ENCODE measurements around the gene USP2.

The USP2 gene

DNA sequence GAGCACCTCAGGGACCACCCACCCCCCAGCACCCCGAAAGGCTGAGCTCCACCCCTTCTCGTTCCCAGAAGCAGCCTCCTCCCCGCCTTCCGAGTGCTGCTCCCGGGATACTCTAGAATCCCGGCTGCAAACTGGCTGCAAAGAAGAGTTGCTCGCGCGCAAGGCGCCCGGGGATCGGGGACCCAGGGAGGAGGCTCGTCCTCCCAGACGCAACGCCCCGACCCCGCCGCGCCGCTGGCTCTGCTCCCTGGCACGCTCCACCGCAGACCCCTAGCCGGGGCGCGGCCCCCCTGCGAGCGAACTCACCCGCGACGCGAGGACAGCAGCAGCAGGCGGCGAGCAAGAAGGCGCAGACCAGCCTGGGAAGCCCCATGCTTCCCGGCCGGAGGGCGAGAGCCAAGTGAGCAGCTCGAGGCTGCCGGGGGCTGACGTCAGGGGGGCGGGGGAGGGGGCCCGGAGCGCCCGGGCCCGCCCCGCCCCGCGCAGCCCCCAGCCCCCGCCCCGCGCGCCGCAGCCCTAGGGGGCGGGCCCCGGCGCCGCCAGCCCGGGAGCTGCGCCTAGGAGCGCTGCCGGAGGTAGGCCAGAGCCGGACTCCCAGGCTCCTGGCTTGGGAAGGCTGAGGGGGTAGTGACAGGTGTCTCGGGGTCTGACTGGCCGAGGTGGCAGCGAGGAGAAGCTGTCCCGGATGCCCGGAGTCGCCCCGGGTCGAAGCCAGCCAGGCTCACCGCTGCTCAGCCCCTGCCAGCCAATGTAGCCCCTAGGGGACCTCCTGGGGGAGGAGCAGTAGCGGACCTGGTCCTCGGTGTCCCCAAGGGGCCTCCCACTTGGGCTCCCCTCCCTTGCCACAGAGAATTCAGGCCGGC, 64.5 kb downstream of the USP2 start, which contains the start of gene MCAM:
Gene MCAM (minus strand): TSS at position 402 of the 863 bp plus-strand sequence. CDS start 29 bp downstream, at position 373.
- DNase-seq, result peak; percentile 79 to 97
- Histone ChIP-seq H3K36me3 (peaks cover 31 to 40% (median 37%) of the 10 kb centered on the region in 3 donors), H3K27ac (peak within 1 kb of the TSS; percentile 99), H3K4me3 (peak within 1 kb of the TSS; percentile 97 to 99), H3K27me3 (no peaks in the 10 kb centered on the region), H3K4me1 (peaks cover 0 to 84% (median 67%) of the 10 kb centered on the region in 4 donors), H3K9me3 (no peaks in the 10 kb centered on the region)
- TF ChIP-seq, protein P1, sequence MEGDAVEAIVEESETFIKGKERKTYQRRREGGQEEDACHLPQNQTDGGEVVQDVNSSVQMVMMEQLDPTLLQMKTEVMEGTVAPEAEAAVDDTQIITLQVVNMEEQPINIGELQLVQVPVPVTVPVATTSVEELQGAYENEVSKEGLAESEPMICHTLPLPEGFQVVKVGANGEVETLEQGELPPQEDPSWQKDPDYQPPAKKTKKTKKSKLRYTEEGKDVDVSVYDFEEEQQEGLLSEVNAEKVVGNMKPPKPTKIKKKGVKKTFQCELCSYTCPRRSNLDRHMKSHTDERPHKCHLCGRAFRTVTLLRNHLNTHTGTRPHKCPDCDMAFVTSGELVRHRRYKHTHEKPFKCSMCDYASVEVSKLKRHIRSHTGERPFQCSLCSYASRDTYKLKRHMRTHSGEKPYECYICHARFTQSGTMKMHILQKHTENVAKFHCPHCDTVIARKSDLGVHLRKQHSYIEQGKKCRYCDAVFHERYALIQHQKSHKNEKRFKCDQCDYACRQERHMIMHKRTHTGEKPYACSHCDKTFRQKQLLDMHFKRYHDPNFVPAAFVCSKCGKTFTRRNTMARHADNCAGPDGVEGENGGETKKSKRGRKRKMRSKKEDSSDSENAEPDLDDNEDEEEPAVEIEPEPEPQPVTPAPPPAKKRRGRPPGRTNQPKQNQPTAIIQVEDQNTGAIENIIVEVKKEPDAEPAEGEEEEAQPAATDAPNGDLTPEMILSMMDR (IDR thresholded peaks at IDR 0.05), result no peak
- intact Hi-C loops (cut with DNase I; ENCODE audit: low total_unique reads), result no loop called here

DNA sequence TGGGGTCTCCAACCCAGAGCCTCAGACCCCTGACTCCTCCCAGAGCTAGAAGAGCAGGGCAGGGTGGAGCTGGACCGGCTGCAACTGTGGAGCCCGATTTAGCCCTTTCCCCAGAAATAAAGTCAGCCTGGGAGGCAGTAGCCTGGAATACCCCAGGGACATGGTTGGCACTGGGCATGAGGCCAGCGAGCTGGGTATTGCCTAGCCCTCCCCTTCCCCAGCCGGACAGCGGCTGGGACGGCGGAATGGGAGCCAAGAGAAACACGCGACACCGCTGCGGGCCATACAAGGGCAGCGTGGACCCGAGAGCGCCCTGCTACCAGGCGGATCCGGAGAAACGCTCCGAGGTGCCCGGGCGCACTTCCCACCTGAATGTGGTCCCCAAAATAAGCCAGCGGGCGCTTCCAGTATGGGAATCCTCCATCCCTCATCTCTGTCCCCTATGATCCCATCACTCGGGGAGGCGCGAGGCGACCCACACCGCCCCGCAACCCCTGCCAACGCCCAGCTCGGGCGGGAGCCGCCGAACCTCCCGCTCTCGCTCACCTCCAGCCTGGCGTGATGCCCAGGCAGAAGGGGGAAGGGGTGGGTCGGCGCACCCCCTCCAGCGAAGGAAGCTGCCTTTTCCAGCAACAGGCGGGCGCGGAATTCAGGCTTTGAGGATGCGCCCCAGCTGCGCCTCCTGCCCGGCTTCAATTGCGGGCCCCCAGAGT, 65.3 kb downstream of the USP2 start:
- DNase-seq, result peak; percentile 87 to 98
- Histone ChIP-seq H3K27ac (peak overlapping the region; percentile 99), H3K9me3 (no peaks in the 10 kb centered on the region), H3K27me3 (no peaks in the 10 kb centered on the region), H3K4me1 (peaks cover 0 to 84% (median 68%) of the 10 kb centered on the region in 4 donors), H3K36me3 (peaks cover 39 to 48% (median 45%) of the 10 kb centered on the region in 3 donors), H3K4me3 (peak overlapping the region; percentile 97 to 99)
- intact Hi-C loops (cut with DNase I; ENCODE audit: low total_unique reads), result no loop called here
- TF ChIP-seq, protein P1 (IDR thresholded peaks at IDR 0.05), result no peak

DNA sequence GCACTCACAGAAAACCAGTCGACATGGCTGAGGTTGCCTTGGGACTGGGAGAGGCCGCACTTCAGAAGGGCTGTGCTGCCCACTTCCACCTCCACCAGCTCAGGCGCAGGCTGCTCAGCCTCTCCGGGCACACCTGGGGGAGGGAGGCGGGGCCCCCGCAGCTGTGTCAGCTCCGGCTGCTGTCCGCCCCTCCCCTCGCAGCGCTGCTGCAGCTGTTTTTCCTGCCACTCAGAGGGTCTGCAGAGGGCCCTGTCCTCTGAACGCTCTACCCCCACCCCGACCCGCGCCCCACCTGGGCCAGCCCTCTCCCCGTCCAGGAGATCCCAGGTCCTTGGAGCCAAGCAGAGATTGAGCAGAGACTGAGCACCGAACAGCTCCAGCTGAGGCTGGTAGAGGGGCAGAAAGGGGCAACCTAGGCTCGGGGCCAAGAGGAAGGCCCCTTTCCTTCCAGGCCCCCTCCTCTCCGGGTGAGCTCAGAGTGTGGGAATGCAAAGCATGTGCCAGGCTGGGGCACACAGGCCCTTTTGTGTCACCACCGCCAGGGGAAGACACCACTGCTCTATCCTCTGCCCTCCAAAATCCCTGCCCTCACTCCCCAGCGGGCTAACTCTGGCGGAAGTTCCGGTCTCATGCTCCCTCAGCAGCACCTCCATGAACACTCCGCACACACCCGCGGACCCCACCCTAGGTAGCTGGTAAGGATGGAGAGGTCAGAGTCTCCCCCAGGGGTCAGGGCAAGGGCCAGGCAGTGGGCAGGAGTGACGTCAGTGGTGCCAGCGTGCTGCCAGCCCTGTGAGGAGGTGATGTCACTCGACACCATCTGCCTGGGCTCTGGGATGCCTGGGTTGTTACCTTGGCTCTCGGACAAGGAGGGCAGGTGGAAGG, 66.1 kb downstream of the USP2 start:
- H3K4me3 ChIP-seq, result peak overlapping the region; percentile 97 to 99
- peaks cover 0 to 84% (median 70%) of the 10 kb centered on the region in 4 donors for H3K4me1 ChIP-seq
- no peaks in the 10 kb centered on the region for H3K27me3 ChIP-seq
- peak in 1 of 2 donors; percentile 91 for DNase-seq
- intact Hi-C loops (cut with DNase I; ENCODE audit: low total_unique reads), result no loop called here
- TF ChIP-seq, protein P1 (IDR thresholded peaks at IDR 0.05), result peak; percentile 31 to 36
- peak overlapping the region; percentile 99 for H3K27ac ChIP-seq
- H3K36me3 ChIP-seq, result peaks cover 47 to 56% (median 53%) of the 10 kb centered on the region in 3 donors
- no peaks in the 10 kb centered on the region for H3K9me3 ChIP-seq

DNA sequence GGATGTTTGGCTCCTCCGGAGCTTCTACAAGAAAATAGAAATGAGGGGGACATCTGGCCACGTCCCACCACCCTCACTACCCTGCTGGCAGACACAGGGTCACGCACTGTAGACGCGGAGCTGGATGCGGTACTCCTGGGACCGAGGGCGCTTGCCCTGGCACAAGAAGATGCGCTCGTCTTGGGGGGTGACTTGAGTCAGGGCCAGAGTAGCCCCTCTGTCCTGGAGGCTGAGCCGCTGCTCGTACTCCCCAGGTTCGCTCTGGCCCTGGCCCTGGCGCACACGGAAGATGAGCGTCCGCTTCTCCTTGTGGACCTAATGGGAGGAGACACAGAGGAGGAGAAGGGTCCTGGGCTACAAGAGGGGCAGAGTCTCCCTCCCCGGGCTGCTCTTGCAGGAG, 66.8 kb downstream of the USP2 start:
- Histone ChIP-seq H3K4me3 (peak overlapping the region; percentile 97 to 99), H3K27ac (peak overlapping the region; percentile 99), H3K36me3 (peaks cover 53 to 62% (median 60%) of the 10 kb centered on the region in 3 donors), H3K27me3 (no peaks in the 10 kb centered on the region), H3K9me3 (no peaks in the 10 kb centered on the region), H3K4me1 (peaks cover 0 to 84% (median 68%) of the 10 kb centered on the region in 4 donors)
- TF ChIP-seq, protein P1 (IDR thresholded peaks at IDR 0.05), result no peak
- DNase-seq, result peak in 1 of 2 donors; percentile 68
- intact Hi-C loops (cut with DNase I; ENCODE audit: low total_unique reads), result no loop called here

DNA sequence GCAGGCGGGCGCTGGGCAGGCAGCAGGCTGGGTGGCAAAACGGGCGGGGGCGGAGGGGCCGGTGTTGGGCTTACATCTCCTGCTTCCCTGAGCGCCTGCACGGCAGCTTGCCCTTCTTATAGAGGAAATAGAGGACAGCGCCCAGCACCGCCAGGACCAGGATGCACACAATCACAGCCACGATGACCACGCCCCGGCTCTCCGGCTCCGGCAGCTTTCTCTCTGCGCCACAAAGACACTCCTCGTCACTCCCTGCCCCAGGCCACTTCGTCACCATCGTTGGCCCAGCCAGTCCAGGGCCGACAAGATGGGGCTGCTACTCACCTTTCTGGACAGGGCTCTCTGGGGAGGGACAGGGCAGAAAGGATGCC, 70.8 kb downstream of the USP2 start:
- TF ChIP-seq, protein P1 (IDR thresholded peaks at IDR 0.05), result no peak
- intact Hi-C loops (cut with DNase I; ENCODE audit: low total_unique reads), result no loop called here
- Histone ChIP-seq H3K9me3 (no peaks in the 10 kb centered on the region), H3K36me3 (peaks cover 73 to 80% (median 77%) of the 10 kb centered on the region in 3 donors), H3K4me3 (peak overlapping the region; percentile 97 to 99), H3K27ac (peak overlapping the region; percentile 99), H3K4me1 (peaks cover 0 to 92% (median 70%) of the 10 kb centered on the region in 4 donors), H3K27me3 (no peaks in the 10 kb centered on the region)
- DNase-seq, result peak in 1 of 2 donors; percentile 71
